IPS-18c (cell line): Measurements from ENCODE around the gene RAB20.

Source experiments
- H3K4me3 ChIP-seq: 2 replicates; pipeline ENCODE4 v1.7.0; 2013; ENCODE audit warnings: low read depth, mild to moderate bottlenecking, low read length, moderate library complexity; ENCODE audit not compliant: insufficient read depth
- H3K9me3 ChIP-seq: one replicate; pipeline ENCODE4 v1.6.1; 2013; ENCODE audit warnings: mild to moderate bottlenecking, low read length, moderate library complexity; ENCODE audit not compliant: control insufficient read depth, insufficient read depth

Gene RAB20

DNA sequence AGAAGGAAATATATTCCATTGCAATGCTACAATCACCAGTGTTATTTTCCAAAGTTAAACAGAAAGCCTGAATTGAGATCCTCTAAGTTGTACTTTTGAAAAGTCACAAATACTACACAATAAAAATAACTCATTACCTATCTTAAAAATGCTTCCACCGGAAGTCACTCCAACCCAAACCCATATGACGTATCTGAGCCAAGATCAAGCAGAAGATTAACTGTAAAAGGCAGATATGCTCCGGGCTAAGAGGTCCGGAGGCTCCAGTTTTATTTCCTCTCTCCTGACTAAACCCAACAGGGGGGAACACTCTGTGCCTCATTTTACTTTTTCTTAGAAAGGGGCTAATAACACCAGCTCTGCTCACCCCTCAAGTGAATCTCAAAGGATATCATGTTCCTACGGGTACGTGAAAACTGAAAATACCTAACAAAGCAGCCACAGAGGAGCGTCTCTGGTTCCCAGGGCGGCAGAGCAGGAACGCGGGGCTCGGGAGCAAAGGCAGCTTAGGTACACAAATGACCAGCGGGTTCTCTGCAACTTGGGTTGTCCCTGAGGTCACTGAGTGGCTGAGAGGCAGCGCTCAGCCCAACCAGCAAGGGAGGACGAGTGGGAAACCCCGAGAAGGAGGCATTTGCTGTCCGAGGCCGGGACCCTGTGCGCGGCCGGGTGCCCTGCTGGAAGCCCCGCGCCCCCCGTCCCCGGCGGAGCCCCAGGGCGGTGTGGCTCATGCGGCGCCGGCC lies 750 bp downstream of the RAB20 start:
- Histone ChIP-seq H3K4me3 (peak overlapping the region; percentile 83), H3K9me3 (no peaks in the 10 kb centered on the region)

DNA sequence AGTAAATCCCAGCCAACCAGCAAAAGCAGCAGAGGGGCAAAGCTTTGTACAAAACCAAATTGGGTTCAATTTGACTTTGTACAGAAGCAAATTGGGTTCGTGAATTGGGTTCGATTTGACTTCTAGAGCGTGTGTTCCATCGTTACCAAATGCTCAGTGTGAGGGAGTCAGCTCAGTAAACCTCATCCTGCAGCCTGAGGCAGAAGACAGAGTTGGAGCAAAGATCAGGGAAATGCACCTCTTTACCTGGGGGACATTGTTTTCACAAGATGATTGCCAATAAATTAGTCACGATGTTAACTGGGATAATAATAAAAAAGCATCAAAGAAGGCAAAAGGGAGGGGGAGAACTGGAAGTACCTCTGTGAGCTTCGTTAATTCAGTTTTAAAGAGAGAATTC lies 1.5 kb downstream of the RAB20 start:
- no peaks in the 10 kb centered on the region for H3K9me3 ChIP-seq
- H3K4me3 ChIP-seq: 0 out of 2 replicates have a peak overlapping the region, but pooled peaks have one; percentile 11

DNA sequence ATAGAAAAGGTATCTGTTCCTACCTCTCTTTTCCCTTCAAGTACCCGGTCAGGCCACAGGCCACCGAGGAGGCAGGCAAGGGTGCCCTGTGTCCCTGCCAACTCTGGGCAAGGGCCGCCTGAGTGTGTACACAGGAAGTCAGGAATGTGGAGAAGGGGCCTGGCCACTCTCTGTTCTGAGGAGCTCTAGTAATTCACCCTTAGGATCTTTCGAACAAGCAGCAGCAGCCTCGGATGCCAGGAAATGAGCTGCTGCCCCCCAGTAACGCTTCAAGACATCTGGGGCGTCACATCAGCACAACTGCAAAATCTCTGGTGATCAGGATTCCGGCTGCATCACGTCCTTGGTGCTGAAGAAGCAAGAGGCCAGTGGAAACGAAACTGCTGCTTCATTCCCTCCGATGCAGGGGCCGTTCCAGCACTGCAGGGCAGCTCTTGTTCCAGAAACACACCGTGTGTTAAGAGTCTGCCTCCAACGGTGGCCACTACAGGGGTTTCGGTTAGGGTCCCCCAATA lies 2.0 kb downstream of the RAB20 start:
- Histone ChIP-seq H3K4me3 (0 out of 2 replicates have a peak overlapping the region, but pooled peaks have one; percentile 11), H3K9me3 (no peaks in the 10 kb centered on the region)

DNA sequence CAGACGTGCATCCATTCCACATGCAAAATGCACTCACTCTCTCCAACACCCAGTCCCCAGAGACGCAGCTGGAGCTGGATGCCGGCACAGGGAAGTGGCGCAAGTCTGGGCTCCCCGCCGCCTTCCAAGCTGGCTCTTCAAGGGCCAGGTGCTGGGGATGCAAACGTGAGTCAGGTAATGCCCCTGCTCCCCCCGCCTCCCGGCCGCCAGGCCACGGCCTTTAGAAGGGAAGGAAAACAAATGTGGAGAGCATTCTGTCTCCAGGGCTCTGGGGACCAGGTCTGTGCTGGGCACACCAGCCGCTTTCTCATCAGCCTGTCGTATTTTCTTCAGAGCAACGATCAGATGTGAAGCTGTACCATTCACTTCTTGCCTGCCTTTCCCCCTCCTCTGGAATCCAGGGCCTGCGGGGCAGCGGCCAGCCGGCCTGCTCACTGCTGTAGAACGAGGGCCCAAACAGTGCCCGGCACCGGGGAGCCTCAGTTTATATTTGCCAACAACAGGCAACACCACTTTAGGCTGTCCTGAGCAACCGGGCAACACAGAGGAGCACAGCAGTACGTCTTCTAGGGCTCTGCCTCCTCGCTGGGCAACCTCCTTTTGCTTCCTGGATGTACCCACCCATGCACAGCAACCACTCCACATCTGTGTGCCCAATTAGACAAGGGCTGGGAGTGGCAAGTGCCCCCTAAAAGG lies 3.8 kb downstream of the RAB20 start:
- no peak overlapping the region for H3K4me3 ChIP-seq
- no peaks in the 10 kb centered on the region for H3K9me3 ChIP-seq

DNA sequence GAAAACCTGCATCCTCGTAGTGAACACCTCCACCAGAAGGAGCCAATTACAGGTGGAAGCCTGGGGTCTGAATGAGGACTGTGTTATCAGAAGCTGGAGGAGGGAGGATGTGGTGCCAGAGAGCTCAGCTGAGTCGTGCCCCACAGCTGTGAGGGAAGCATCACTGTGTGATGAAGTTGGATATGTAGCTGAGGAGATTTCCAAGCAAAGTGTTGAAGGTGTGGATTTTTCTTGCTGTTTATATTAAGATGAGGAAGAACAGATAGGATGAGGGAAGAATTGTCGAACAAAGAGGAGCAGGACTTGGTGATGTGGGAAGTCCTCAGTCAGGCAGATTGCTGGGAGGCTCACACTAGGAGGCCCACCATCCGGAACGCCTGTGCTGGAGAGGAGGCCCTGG lies 4.4 kb downstream of the RAB20 start:
- H3K9me3 ChIP-seq: no peaks in the 10 kb centered on the region

DNA sequence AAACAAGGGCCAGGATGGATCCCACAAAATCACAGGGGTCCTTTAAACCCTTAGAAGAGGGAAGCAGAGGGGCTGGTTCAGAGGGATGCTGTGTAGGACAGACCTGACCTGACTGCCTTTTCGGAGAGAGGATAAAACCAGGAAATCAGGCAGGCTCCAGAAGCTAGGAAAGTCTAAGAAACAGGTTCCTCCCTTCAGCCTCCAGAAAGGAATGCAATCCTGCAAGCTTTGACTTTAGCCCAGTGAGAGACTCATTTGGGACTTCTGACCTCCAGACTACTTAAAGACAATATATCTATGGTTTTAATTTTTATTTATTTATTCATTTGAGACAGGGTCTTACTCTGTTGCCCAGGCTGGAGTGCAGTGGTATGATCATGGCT lies 5.3 kb downstream of the RAB20 start:
- Histone ChIP-seq H3K9me3 (no peaks in the 10 kb centered on the region), H3K4me3 (no peak overlapping the region)

More for the DNA sequence above, 4.4 kb downstream of the RAB20 start:
- H3K4me3 ChIP-seq: no peak overlapping the region

DNA sequence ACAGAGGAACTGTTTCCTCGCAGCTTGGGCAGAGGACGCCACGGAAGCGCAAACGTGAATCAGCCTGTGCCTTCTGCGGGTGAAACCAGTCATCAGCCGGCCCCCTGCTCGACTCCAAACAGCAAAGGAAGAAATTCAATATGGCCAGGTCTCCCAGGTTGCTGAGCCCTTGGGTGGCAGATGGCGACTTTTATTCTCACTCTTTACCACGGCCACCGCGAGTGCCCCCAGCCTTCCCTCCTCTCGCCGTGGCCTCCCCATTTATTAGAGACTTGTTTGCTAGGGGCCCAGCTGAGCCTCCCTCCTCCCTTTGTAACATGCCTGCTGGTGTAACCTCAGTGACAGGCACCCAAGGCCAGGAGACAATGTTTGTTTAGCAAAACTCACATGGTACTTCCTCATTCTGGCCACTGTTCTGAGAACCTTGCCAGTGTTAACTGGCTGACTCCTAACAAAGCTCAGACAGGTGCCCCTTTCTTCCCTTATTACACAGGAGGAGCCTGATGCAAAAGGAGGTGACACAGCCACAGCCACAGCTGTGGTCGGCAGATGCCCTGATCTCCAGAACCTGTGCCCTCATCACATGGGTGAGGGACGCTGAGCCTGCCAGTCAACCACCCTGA lies 5.8 kb downstream of the RAB20 start:
- Histone ChIP-seq H3K9me3 (no peaks in the 10 kb centered on the region), H3K4me3 (no peak overlapping the region)

DNA sequence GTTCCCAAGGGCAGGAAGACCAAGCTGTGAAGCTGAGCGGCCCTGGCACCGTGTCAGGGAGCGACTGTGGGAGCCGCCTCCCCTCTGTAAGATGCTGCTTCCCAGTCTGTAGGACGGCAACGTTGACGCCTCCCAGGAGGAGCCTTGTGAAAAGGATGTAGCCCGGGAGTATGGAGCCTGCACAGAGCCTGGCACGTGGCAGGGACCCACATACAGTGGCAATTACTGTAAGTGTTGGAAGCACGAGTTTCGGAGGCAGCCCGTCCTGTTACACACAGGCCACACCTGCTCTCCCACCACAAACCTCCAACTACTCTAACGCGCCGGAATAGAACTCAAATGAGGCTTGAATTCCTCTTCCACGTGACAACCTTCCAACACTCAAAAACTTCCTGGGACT lies 6.6 kb downstream of the RAB20 start:
- H3K9me3 ChIP-seq: no peaks in the 10 kb centered on the region
- H3K4me3 ChIP-seq: no peak overlapping the region

DNA sequence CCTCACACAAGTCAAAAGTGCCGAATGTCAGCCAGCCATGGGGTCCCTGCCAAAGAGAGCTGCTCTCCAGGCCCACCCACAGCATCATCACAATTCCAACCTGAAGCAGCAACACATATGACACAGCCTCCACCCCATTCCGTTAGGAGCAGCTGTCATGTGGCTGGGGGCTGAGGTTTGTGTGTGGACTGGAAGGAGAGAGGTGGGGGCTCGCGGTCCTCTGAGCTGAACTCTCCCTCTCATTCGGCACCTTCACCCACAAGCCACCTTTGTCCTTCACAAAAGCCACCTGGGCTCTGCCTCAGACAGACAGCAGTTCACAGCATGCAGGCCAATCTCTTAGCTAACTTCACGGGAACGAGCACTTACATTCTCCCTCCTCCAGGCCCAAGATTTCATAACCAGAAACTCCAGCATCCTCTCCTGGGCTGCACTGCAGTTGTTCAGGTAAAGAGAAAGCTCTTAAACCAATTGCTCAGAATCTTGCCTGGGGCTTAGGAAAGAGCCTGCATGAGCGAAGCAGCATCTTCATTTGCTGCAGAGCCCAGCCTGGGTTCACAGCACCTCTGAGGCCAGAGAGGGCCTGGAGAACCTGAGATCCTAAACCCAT lies 7.2 kb downstream of the RAB20 start:
- Histone ChIP-seq H3K4me3 (no peak overlapping the region), H3K9me3 (no peaks in the 10 kb centered on the region)

DNA sequence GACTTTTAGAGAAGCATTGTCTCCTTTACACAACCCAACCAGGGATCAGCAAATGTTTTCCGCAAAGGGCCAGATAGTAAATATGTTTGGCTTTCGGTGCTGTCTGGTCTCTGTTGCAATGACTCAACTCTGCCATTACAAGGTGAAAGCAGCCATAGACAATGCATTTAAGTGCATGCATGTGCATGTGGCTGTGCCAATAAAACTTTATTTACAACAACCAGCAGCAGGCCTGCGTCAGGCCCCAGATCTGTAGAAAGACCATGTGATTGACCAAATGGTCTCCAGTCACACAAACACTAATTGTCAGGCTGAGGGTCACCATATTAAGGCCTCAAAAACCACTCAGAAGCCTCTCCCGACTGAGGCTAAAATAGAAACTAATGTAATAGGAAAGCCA lies 8.1 kb downstream of the RAB20 start:
- H3K9me3 ChIP-seq: no peaks in the 10 kb centered on the region

DNA sequence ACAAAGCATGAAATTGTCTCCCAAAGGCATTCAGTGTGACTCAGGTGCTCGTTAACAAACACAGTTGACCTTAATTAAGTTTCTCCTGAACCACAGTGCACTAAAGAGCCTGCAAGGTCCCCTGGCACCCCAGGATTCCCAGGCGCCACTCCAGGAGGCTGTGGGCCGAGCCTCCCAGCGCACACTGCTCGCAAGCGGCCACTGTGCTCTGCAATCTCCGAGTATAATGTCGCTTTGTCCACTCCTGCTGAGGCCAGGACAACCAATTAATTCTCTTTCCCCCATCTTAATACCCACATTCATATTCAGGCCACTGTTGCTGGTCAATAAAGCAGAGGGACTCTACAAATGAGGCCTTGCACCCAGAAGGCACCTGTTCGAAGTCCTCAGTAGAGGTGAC lies 8.8 kb downstream of the RAB20 start:
- H3K9me3 ChIP-seq: no peaks in the 10 kb centered on the region
- no peak overlapping the region for H3K4me3 ChIP-seq

More for the DNA sequence above, 8.1 kb downstream of the RAB20 start:
- no peak overlapping the region for H3K4me3 ChIP-seq

DNA sequence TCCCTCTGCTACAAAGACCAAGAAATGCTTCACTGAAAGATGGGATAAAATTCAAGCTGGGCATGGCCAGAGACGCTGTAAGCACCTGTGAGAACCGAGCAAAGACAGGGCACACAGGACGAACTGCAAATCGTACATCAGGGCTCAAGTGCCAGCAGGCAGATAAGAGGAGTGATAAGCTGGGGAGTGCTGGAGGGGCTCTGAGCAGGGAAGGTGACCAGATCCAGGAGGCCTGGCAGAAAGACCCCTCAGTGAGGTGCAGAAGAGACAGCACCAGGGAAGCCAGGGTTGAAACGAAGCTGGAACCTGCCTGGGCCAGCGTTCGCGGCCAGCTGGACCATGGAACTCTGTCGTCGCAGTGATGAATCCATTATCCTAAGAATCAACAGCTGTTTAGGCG lies 10.2 kb downstream of the RAB20 start:
- Histone ChIP-seq H3K9me3 (no peaks in the 10 kb centered on the region), H3K4me3 (no peak overlapping the region)

DNA sequence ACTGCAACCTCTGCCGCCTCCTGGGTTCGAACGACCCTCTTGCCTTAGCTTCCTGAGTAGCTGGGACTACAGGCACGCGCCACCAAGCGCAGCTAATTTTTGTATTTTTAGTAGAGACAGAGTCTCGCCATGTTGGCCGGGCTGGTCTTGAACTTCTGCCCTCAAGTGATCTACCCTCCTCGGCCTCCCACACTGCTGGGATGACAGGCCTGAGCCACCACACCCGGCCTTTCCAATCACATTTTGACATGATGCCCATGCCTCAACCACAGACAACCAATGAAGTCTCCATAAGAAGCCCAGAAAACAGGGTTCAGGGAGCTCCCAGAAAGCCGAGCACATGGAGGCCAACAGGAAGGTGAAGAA lies 11.7 kb downstream of the RAB20 start:
- no peaks in the 10 kb centered on the region for H3K9me3 ChIP-seq
- no peak overlapping the region for H3K4me3 ChIP-seq

DNA sequence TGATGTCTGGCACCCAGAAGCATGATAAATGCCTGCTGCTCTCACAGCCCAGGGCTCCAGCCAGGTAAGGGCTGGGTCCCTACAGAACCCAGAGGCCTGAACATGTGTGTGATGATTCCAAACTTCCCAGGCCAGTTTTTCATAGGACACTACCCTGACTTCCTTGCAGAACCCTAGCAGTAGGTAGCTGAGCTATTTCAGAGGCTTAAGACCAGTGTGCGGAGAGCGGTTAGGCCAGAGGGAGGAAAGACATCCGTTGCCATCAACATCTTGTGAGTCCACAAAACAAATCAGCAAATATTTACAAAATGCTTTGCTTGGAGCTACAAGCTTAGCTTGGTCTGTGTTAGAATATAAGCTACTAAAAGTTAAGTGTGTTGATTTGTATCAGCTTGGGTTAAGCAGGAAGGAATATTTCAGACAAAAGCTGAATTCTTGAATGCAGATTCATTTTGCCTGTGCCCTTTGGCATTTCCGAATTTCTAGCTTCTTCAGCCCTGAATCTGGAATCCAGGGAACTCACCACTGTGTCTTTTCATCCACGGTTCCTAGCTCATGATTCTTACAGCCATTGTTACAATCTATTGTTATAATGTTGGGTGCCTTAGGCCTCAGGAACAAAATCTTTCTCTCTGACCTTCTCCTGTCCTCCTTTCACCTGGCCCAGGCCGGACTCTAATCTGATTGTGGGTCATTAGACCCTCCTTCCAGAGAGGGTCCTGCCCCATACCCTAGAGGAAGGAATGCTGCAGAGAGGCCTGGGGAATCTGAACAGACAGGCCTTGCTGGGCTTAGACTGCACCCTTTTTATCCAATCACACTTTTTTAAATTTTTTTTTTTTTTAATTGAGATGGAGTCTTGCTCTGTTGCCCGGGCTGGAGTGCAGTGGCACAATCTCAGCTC lies 12.4 kb downstream of the RAB20 start:
- H3K9me3 ChIP-seq: no peaks in the 10 kb centered on the region
- no peak overlapping the region for H3K4me3 ChIP-seq

DNA sequence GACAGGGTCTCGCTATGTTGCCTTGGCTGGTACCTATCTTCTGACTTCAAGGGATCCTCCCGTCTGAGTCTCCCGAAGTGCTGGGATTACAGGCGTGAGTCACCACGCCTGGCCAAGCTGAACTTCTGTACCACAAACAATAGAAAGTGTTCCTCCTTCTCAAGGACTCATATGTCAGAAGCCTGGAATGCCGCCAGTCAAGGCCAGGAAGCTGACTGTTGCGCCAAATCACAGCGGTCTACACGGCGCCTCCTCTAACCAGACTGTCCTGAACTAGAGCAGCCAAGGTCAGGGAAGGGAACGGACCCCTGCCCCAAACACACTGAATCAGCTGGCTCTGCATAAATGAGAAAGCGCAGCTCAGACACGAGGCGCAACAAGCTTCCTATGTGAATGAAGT lies 14.6 kb downstream of the RAB20 start:
- H3K4me3 ChIP-seq: no peak overlapping the region
- H3K9me3 ChIP-seq: no peaks in the 10 kb centered on the region

DNA sequence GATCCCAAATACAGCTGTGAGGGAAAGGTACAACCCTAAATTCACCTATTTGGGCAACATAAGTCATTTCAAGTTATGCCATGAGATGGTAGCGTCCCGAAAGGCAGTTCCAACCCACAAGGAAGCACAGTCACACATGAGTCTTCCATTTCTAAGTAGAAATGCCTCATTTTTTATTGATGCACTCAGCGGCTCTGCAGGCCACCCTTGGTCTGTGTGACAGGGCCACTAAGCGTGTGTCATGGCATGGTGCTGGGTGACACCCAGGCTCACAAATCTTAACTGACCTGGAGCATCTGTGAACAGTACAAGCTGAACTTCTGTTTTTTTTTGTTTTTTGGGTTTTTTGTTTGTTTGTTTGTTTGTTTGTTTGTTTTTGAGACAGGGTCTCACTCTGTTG lies 15.1 kb downstream of the RAB20 start:
- H3K9me3 ChIP-seq: no peaks in the 10 kb centered on the region
- no peak overlapping the region for H3K4me3 ChIP-seq
